MM.1S (cell line): Measurements from ENCODE around the gene CD320.

ENCODE experiments used
- EZH2phosphoT487 ChIP-seq: fragments of 300-600 bp; sonication (generic); IDR thresholded peaks from 2 replicates; pipeline ENCODE4 v1.6.1; 2018; ENCODE audit warnings: antibody characterized with exemption, low read length
- TF ChIP-seq, protein P1 (sequence below): fragments of 300-600 bp; sonication (generic); IDR thresholded peaks from 2 replicates; pipeline ENCODE4 v1.5.1; 2016; ENCODE audit warnings: antibody characterized with exemption, low read length, mixed read lengths

DNA sequence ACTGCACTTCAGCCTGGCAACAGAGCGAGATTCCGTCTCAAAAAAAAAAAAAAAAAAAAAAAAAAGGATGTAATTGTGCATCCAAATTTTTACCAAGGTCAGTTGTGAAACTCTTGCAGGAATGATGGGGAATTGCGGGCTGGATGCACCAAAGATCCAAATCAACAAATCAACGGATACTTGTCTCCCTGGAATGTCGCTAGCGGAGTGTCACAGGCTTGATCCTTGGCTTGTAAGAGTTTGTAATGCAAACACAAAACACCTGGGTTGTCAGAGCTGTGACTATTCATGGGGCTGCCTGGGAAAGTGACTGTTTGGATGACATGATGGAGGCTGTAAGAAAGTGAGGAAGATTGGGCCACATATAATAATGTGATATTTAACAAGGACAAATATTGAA, 30.7 kb upstream of the CD320 start:
- TF ChIP-seq, protein P1, sequence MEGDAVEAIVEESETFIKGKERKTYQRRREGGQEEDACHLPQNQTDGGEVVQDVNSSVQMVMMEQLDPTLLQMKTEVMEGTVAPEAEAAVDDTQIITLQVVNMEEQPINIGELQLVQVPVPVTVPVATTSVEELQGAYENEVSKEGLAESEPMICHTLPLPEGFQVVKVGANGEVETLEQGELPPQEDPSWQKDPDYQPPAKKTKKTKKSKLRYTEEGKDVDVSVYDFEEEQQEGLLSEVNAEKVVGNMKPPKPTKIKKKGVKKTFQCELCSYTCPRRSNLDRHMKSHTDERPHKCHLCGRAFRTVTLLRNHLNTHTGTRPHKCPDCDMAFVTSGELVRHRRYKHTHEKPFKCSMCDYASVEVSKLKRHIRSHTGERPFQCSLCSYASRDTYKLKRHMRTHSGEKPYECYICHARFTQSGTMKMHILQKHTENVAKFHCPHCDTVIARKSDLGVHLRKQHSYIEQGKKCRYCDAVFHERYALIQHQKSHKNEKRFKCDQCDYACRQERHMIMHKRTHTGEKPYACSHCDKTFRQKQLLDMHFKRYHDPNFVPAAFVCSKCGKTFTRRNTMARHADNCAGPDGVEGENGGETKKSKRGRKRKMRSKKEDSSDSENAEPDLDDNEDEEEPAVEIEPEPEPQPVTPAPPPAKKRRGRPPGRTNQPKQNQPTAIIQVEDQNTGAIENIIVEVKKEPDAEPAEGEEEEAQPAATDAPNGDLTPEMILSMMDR: no peak
- TF ChIP-seq EZH2phosphoT487: no peak
